CD14-positive monocyte (primary cell): Measurements from ENCODE around the gene TRIM34. TPM values are rescaled to one million over a fixed set of nuclear protein-coding genes. Genes with fewer than 3 reads are reported as not detected.
"Not testable (repeated sequence)": the region's sequence is repeated elsewhere in the genome, so short reads cannot be mapped to it uniquely, and the experiment has no call there.

Source experiments
- DNase-seq, 3 donors: peaks; one replicate each; pipeline ENCODE4 v3.0.0-alpha.2; 2011 to 2022
- H2AFZ ChIP-seq: 2 replicates; pipeline ENCODE4 v1.6.0; 2012; ENCODE audit warnings: mild to moderate bottlenecking, low read depth, low read length, inconsistent platforms; ENCODE audit not compliant: insufficient read depth, poor library complexity, severe bottlenecking
- H3K27ac ChIP-seq, 2 donors: 1 replicate in 1 of 2; 2 replicates in 1 of 2; pipeline ENCODE4 v1.5.1; 2012 to 2013; ENCODE audit warnings: low read length in 2 of 2, control low read depth in 1 of 2, inconsistent platforms in 1 of 2, low read depth in 1 of 2, mild to moderate bottlenecking in 1 of 2
- H3K27me3 ChIP-seq, 2 donors: one replicate each; pipeline versions ENCODE4 v1.6.0 to v1.6.1; 2011 to 2013; ENCODE audit warnings: low read length in 2 of 2; ENCODE audit not compliant: control insufficient read depth in 2 of 2, insufficient read depth in 2 of 2
- H3K36me3 ChIP-seq, 2 donors: replicated peaks in 1 of 2; 1 replicate in 1 of 2; 2 replicates in 1 of 2; pipeline versions ENCODE4 v1.5.1 to v1.6.1; 2012 to 2013; ENCODE audit warnings: low read length in 2 of 2, control low read depth in 1 of 2, inconsistent platforms in 1 of 2, mild to moderate bottlenecking in 1 of 2; ENCODE audit not compliant: insufficient read depth in 2 of 2, control insufficient read depth in 1 of 2
- H3K4me1 ChIP-seq, 2 donors: 1 replicate in 1 of 2; 2 replicates in 1 of 2; pipeline versions ENCODE4 v1.5.1 to v1.6.1; 2012 to 2013; ENCODE audit warnings: low read length in 2 of 2, control low read depth in 1 of 2, inconsistent platforms in 1 of 2, mild to moderate bottlenecking in 1 of 2, moderate library complexity in 1 of 2; ENCODE audit not compliant: insufficient read depth in 2 of 2, control insufficient read depth in 1 of 2
- H3K4me2 ChIP-seq: replicated peaks from 2 replicates; pipeline ENCODE3; 2012; ENCODE audit warnings: low read length, moderate library complexity, mild to moderate bottlenecking; ENCODE audit not compliant: poor library complexity, severe bottlenecking; ENCODE audit errors: extremely low read depth
- H3K4me3 ChIP-seq, 3 experiments: fragments of 200-600 bp in 1 of 3; sonication (generic) in 1 of 3; replicated peaks in 1 of 3; 1 replicate in 2 of 3; 2 replicates in 1 of 3; pipeline ENCODE4 v1.5.1; 2011 to 2013; ENCODE audit warnings: low read length in 3 of 3, mild to moderate bottlenecking in 3 of 3, control low read depth in 2 of 3, low read depth in 2 of 3, inconsistent platforms in 1 of 3, moderate library complexity in 1 of 3
- H3K79me2 ChIP-seq: 2 replicates; pipeline ENCODE4 v1.6.0; 2012; ENCODE audit warnings: mild to moderate bottlenecking, control low read depth, inconsistent platforms, low read length, moderate library complexity; ENCODE audit not compliant: insufficient read depth
- H3K9ac ChIP-seq: 2 replicates; pipeline ENCODE4 v1.6.0; 2017; ENCODE audit warnings: low read length, mild to moderate bottlenecking; ENCODE audit not compliant: insufficient read depth, poor library complexity, severe bottlenecking
- H3K9me3 ChIP-seq, 2 donors: replicated peaks in 1 of 2; 1 replicate in 1 of 2; 2 replicates in 1 of 2; pipeline versions ENCODE4 v1.5.1 to v1.6.1; 2012 to 2013; ENCODE audit warnings: low read length in 2 of 2, control low read depth in 1 of 2; ENCODE audit not compliant: control insufficient read depth in 1 of 2, insufficient read depth in 1 of 2
- H4K20me1 ChIP-seq: 2 replicates; pipeline ENCODE4 v1.6.0; 2012; ENCODE audit warnings: mild to moderate bottlenecking, low read length, control low read depth, moderate library complexity; ENCODE audit not compliant: insufficient read depth
- H3K27ac Mint-ChIP-seq, 7 donors: one replicate each; pipeline ENCODE4 v1.8.0; 2020; ENCODE audit warnings: mild to moderate bottlenecking in 7 of 7, mixed read lengths in 7 of 7, moderate library complexity in 6 of 7, inconsistent platforms in 2 of 7
- H3K27me3 Mint-ChIP-seq, 3 donors: one replicate each; pipeline ENCODE4 v1.8.0; 2021 to 2022; ENCODE audit warnings: low read depth in 3 of 3, mild to moderate bottlenecking in 3 of 3, mixed read lengths in 3 of 3, moderate library complexity in 3 of 3, inconsistent platforms in 1 of 3
- H3K36me3 Mint-ChIP-seq, 2 donors: one replicate each; pipeline ENCODE4 v1.8.0; 2020; ENCODE audit warnings: mixed read lengths in 2 of 2, inconsistent platforms in 1 of 2, mild to moderate bottlenecking in 1 of 2
- H3K4me1 Mint-ChIP-seq: one replicate; pipeline ENCODE4 v1.8.0; 2020; ENCODE audit warnings: mild to moderate bottlenecking, mixed read lengths
- H3K4me3 Mint-ChIP-seq, 2 donors: one replicate each; pipeline ENCODE4 v1.8.0; 2020; ENCODE audit warnings: mild to moderate bottlenecking in 2 of 2, mixed read lengths in 2 of 2, moderate library complexity in 1 of 2
- H3K9me3 Mint-ChIP-seq, 7 donors: one replicate each; pipeline ENCODE4 v1.8.0; 2020 to 2022; ENCODE audit warnings: mixed read lengths in 7 of 7, mild to moderate bottlenecking in 6 of 7, moderate library complexity in 6 of 7, inconsistent platforms in 2 of 7
- CTCF ChIP-seq: fragments of 200-600 bp; IDR thresholded peaks from one replicate; pipeline ENCODE4 v1.8.0; 2022; ENCODE audit warnings: antibody characterized with exemption, mild to moderate bottlenecking
- WGBS: methylation state at CpG from one replicate; pipeline ENCODE4 v1.1.5; 2013; ENCODE audit warnings: missing lambda C conversion rate; ENCODE audit not compliant: insufficient coverage; 5-methylcytosine and 5-hydroxymethylcytosine counted together
- intact Hi-C, 2 donors: fragments of 100-400 bp; cut with micrococcal nuclease; formaldehyde crosslinking; loops; one replicate each; pipeline versions ENCODE4 v1.15.0 to v1.15.1; 2023
- polyA plus RNA-seq, 3 donors: library from polyadenylated mRNA; depleted of rRNA in 1 of 3; unstranded in 2 of 3; stranded (reverse) in 1 of 3; fragments of 300-500 nt in 2 of 3; fragments of >200 nt in 1 of 3; fragmentation: Illumina TruSeq in 2 of 3; gene quantifications; 1 replicate in 2 of 3; 2 replicates in 1 of 3; pipeline ENCODE4 v1.2.3, GENCODE V29; 2012 to 2021

TRIM34 gene
- polyA plus RNA-seq, 3 donors: 21.9 to 25.7 (median 23.5) TPM

DNA sequence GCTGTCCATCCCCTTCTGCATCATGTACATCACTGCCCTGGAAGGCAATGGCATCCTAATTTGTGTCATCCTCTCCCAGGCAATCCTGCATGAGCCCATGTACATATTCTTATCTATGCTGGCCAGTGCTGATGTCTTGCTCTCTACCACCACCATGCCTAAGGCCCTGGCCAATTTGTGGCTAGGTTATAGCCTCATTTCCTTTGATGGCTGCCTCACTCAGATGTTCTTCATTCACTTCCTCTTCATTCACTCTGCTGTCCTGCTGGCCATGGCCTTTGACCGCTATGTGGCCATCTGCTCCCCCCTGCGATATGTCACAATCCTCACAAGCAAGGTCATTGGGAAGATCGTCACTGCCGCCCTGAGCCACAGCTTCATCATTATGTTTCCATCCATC, 43.8 kb upstream of the TRIM34 start:
- 68% methylated on average over 4 of the region's 4 CpGs for WGBS
- no peak for DNase-seq
- no peak for TF ChIP-seq CTCF
- intact Hi-C loops: no loop called here
- no peak overlapping the region for H2AFZ ChIP-seq
- H4K20me1 ChIP-seq: no peaks in the 10 kb centered on the region
- Mint-ChIP-seq H3K9me3 (peaks cover 0 to 3% (median 0%) of the 10 kb centered on the region in 7 donors), H3K27me3 (peaks cover 0 to 1% (median 0%) of the 10 kb centered on the region in 3 donors), H3K36me3 (no peaks in the 10 kb centered on the region), H3K27ac (no peak overlapping the region), H3K4me1 (no peaks in the 10 kb centered on the region), H3K4me3 (no peak overlapping the region)
- no peak overlapping the region for H3K4me3 ChIP-seq
- H3K36me3 ChIP-seq: no peaks in the 10 kb centered on the region
- no peaks in the 10 kb centered on the region for H3K79me2 ChIP-seq
- H3K9ac ChIP-seq: no peak overlapping the region
- H3K9me3 ChIP-seq: no peaks in the 10 kb centered on the region
- H3K27ac ChIP-seq: no peak overlapping the region
- H3K27me3 ChIP-seq: no peaks in the 10 kb centered on the region
- H3K4me2 ChIP-seq: no peak overlapping the region
- H3K4me1 ChIP-seq: no peaks in the 10 kb centered on the region

DNA sequence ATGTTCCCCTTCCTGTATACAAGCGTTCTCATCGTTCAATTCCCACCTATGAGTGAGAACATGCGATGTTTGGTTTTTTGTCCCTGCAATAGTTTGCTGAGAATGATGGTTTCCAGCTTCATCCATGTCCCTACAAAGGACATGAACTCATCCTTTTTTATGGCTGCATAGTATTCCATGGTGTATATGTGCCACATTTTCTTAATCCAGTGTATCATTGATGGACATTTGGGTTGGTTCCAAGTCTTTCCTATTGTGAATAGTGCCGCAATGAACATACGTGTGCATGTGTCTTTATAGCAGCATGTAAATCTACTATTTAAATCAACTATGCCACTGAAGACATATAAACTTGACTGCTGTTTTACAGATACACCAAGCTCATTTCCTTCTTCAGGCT, 40.3 kb upstream of the TRIM34 start:
- H3K36me3 ChIP-seq, intact Hi-C loops, H3K36me3 Mint-ChIP-seq, H3K27me3 ChIP-seq, DNase-seq, H3K27ac ChIP-seq, H3K27me3 Mint-ChIP-seq, H3K79me2 ChIP-seq, H3K27ac Mint-ChIP-seq, H3K4me3 ChIP-seq, H3K4me1 Mint-ChIP-seq, H3K4me3 Mint-ChIP-seq, H3K9ac ChIP-seq, H3K9me3 ChIP-seq, H4K20me1 ChIP-seq, H3K4me1 ChIP-seq, H3K4me2 ChIP-seq, H3K9me3 Mint-ChIP-seq, H2AFZ ChIP-seq: not testable (repeated sequence)
- no CpG with 5 or more reads among the region's 5 CpGs for WGBS

DNA sequence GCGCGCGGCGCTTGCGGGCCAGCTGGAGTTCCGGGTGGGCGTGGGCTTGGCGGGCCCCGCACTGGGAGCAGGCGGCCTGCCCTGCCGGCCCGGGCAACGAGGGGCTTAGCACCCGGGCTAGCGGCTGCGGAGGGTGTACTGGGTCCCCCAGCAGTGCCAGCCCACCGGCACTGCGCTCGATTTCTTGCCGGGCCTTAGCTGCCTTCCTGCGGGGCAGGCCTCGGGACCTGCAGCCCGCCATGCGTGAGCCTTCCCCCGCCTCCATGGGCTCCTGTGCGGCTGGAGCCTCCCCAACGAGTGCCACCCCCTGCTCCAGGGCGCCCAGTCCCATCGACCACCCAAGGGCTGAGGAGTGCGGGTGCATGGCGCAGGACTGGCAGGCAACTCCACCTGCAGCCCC, 34.9 kb upstream of the TRIM34 start:
- H3K27ac Mint-ChIP-seq, H3K27me3 Mint-ChIP-seq, H3K4me1 ChIP-seq, DNase-seq, H3K27ac ChIP-seq, H3K36me3 ChIP-seq, H3K79me2 ChIP-seq, H3K36me3 Mint-ChIP-seq, H4K20me1 ChIP-seq, H3K4me2 ChIP-seq, H3K9me3 Mint-ChIP-seq, H3K27me3 ChIP-seq, H3K4me3 ChIP-seq, intact Hi-C loops, H2AFZ ChIP-seq, H3K9me3 ChIP-seq, H3K4me1 Mint-ChIP-seq, H3K9ac ChIP-seq, H3K4me3 Mint-ChIP-seq: not testable (repeated sequence)
- WGBS: 97% methylated on average over 31 of the region's 31 CpGs
